Femur (tissue), 1 donor: Measurements from ENCODE around the gene SPINK6.

Experiments used
- DNase-seq: peaks from one replicate; pipeline ENCODE4 v3.0.0-alpha.2; 2017

The SPINK6 gene

GRCh38 chr5:148202531-148203203 is at the start of gene SPINK6:
TSS of gene SPINK6 (plus strand) at chr5:148203042. CDS start at chr5:148203097, 55 bp downstream.
- DNase-seq = no peak

GRCh38 chr5:148156609-148157008 is 46.2 kb upstream of the SPINK6 start:
- DNase-seq = no peak

GRCh38 chr5:148162038-148162437 is 40.8 kb upstream of the SPINK6 start:
- no peak for DNase-seq

- no peak for DNase-seq
These were observed 39.5 kb upstream of the SPINK6 start for GRCh38 chr5:148163345-148163744.

GRCh38 chr5:148166550-148167283 is 36.1 kb upstream of the SPINK6 start:
- DNase-seq = no peak

GRCh38 chr5:148168246-148168645 is 34.6 kb upstream of the SPINK6 start, which contains the start of gene SPINK14:
TSS of gene SPINK14 (plus strand) at chr5:148168546. CDS start at chr5:148169733, 1,187 bp downstream.
- DNase-seq = no peak

GRCh38 chr5:148172377-148172776 is 30.5 kb upstream of the SPINK6 start:
- no peak for DNase-seq

GRCh38 chr5:148176480-148176879 is 26.4 kb upstream of the SPINK6 start:
- no peak for DNase-seq

- DNase-seq = no peak
These were observed 25.6 kb upstream of the SPINK6 start for GRCh38 chr5:148177207-148177606.

- DNase-seq = no peak
These were observed 23.5 kb upstream of the SPINK6 start for GRCh38 chr5:148179234-148179824.

- DNase-seq = no peak
These were observed 16.4 kb upstream of the SPINK6 start for GRCh38 chr5:148186248-148187003.

GRCh38 chr5:148191010-148191409 is 11.8 kb upstream of the SPINK6 start:
- DNase-seq = no peak

- no peak for DNase-seq
These were observed 9.6 kb upstream of the SPINK6 start for GRCh38 chr5:148193202-148193601.

GRCh38 chr5:148201151-148201550 is 1.7 kb upstream of the SPINK6 start:
- DNase-seq = no peak

GRCh38 chr5:148205044-148205806 is 2.4 kb downstream of the SPINK6 start:
- no peak for DNase-seq

- no peak for DNase-seq
These were observed 3.0 kb downstream of the SPINK6 start for GRCh38 chr5:148205865-148206264.

- no peak for DNase-seq
These were observed 3.8 kb downstream of the SPINK6 start for GRCh38 chr5:148206620-148207019.

- no peak for DNase-seq
These were observed 5.4 kb downstream of the SPINK6 start for GRCh38 chr5:148208226-148208625.

- DNase-seq = no peak
These were observed 6.4 kb downstream of the SPINK6 start for GRCh38 chr5:148209151-148209770.

GRCh38 chr5:148214665-148215185 is 11.9 kb downstream of the SPINK6 start:
- DNase-seq = no peak

- no peak for DNase-seq
These were observed 18.7 kb downstream of the SPINK6 start for GRCh38 chr5:148221508-148221907.
